Peyer's patch (tissue), 4 donors: ENCODE results near the gene LY6G6C. TPM values are rescaled to one million over a fixed set of nuclear protein-coding genes. Genes with fewer than 3 reads are reported as not detected.

Source experiments
- DNase-seq, 3 donors: peaks; one replicate each; pipeline ENCODE4 v3.0.0-alpha.2; 2017 to 2019
- H3K27ac ChIP-seq, 4 donors: fragments of 200-600 bp; sonication (generic); one replicate each; pipeline ENCODE4 v1.5.1; 2016 to 2019
- H3K27me3 ChIP-seq, 2 donors: fragments of 200-600 bp; sonication (generic); one replicate each; pipeline ENCODE4 v1.5.1; 2019
- H3K36me3 ChIP-seq, 3 donors: fragments of 200-600 bp; sonication (generic); one replicate each; pipeline ENCODE4 v1.5.1; 2016 to 2019
- H3K4me1 ChIP-seq, 4 donors: fragments of 200-600 bp; sonication (generic); one replicate each; pipeline ENCODE4 v1.5.1; 2016 to 2019
- H3K4me3 ChIP-seq, 4 donors: fragments of 200-600 bp; sonication (generic); 1 replicate in 3 of 4; 2 replicates in 1 of 4; pipeline ENCODE4 v1.5.1; 2016 to 2019; ENCODE audit warnings: mild to moderate bottlenecking in 1 of 4
- H3K9me3 ChIP-seq, 4 donors: fragments of 200-600 bp; sonication (generic); one replicate each; pipeline ENCODE4 v1.5.1; 2016 to 2019; ENCODE audit warnings: mild to moderate bottlenecking in 1 of 4
- CTCF ChIP-seq, 6 experiments: fragments of 450-650 bp in 4 of 6; fragments of 200-600 bp in 2 of 6; sonication (generic) in 1 of 6; IDR thresholded peaks; one replicate each; pipeline ENCODE4 v1.5.1; 2017 to 2019; ENCODE audit warnings: antibody characterized with exemption in 6 of 6, mild to moderate bottlenecking in 3 of 6, moderate library complexity in 1 of 6
- POLR2A ChIP-seq, 2 donors: fragments of 450-650 bp; IDR thresholded peaks; one replicate each; pipeline ENCODE4 v1.5.1; 2017; ENCODE audit warnings: antibody characterized with exemption in 2 of 2, mild to moderate bottlenecking in 2 of 2, moderate library complexity in 2 of 2
- total RNA-seq, 4 donors: library from RNA; depleted of rRNA; stranded (reverse); fragments of >200 nt; gene quantifications; one replicate each; pipeline ENCODE4 v1.1.0, GENCODE V29; 2016

The LY6G6C gene, protein sequence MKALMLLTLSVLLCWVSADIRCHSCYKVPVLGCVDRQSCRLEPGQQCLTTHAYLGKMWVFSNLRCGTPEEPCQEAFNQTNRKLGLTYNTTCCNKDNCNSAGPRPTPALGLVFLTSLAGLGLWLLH
- not detected for total RNA-seq

- H3K4me1 ChIP-seq = no peaks in the 10 kb centered on the region
- H3K4me3 ChIP-seq = no peak within 1 kb of the TSS
- DNase-seq = no peak
- no peak within 1 kb of the TSS for H3K27ac ChIP-seq
- no peak for TF ChIP-seq CTCF (IDR thresholded peaks at IDR 0.05)
- no peaks in the 10 kb centered on the region for H3K27me3 ChIP-seq
- H3K36me3 ChIP-seq = peaks cover 0 to 4% (median 0%) of the 10 kb centered on the region in 3 donors
- H3K9me3 ChIP-seq = no peaks in the 10 kb centered on the region
These were observed at the start of gene LY6G6C for GRCh38 chr6:31721351-31722020. Gene LY6G6C (minus strand): TSS chr6:31721746. CDS start chr6:31721679, 67 bp downstream.

- Histone ChIP-seq H3K4me3 (no peak overlapping the region), H3K9me3 (no peaks in the 10 kb centered on the region), H3K27ac (no peak overlapping the region), H3K4me1 (peaks cover 0 to 25% (median 1%) of the 10 kb centered on the region in 4 donors), H3K36me3 (no peaks in the 10 kb centered on the region), H3K27me3 (no peaks in the 10 kb centered on the region)
- TF ChIP-seq POLR2A (IDR thresholded peaks at IDR 0.05) (no peak), CTCF (IDR thresholded peaks at IDR 0.05) (no peak)
- no peak for DNase-seq
These were observed 49.3 kb upstream of the LY6G6C start for GRCh38 chr6:31770860-31771259.

- Histone ChIP-seq H3K4me3 (no peak overlapping the region), H3K9me3 (no peaks in the 10 kb centered on the region), H3K27ac (peak overlapping the region in 3 of 4 donors; percentile 22 to 65 (median 36)), H3K4me1 (peaks cover 0 to 19% (median 1%) of the 10 kb centered on the region in 4 donors), H3K36me3 (no peaks in the 10 kb centered on the region), H3K27me3 (no peaks in the 10 kb centered on the region)
- DNase-seq = peak; percentile 79 to 94 (median 92)
- TF ChIP-seq POLR2A (IDR thresholded peaks at IDR 0.05) (no peak), CTCF (IDR thresholded peaks at IDR 0.05) (peak; percentile 67 to 93 (median 84))
These were observed 48.3 kb upstream of the LY6G6C start for GRCh38 chr6:31769684-31770371.

- DNase-seq = no peak
- Histone ChIP-seq H3K9me3 (no peaks in the 10 kb centered on the region), H3K27me3 (no peaks in the 10 kb centered on the region), H3K4me3 (no peak overlapping the region), H3K4me1 (peaks cover 0 to 19% (median 1%) of the 10 kb centered on the region in 4 donors), H3K27ac (no peak overlapping the region), H3K36me3 (no peaks in the 10 kb centered on the region)
- TF ChIP-seq POLR2A (IDR thresholded peaks at IDR 0.05) (no peak), CTCF (IDR thresholded peaks at IDR 0.05) (no peak)
These were observed 47.1 kb upstream of the LY6G6C start for GRCh38 chr6:31768363-31769257.

- no peak for DNase-seq
- peaks cover 0 to 15% (median 0%) of the 10 kb centered on the region in 4 donors for H3K4me1 ChIP-seq
These were observed 45.6 kb upstream of the LY6G6C start for GRCh38 chr6:31767096-31767645.

More at GRCh38 chr6:31767096-31767645, 45.6 kb upstream of the LY6G6C start:
- no peak for TF ChIP-seq CTCF (IDR thresholded peaks at IDR 0.05)
- no peak for TF ChIP-seq POLR2A (IDR thresholded peaks at IDR 0.05)
- H3K9me3 ChIP-seq = no peaks in the 10 kb centered on the region
- no peak overlapping the region for H3K4me3 ChIP-seq
- no peaks in the 10 kb centered on the region for H3K36me3 ChIP-seq
- no peaks in the 10 kb centered on the region for H3K27me3 ChIP-seq
- H3K27ac ChIP-seq = no peak overlapping the region
